Activated effector memory CD4-positive, alpha-beta T cell treated with Interleukin-2 at 50 U/mL for 16 hours (primary cell): Measurements from ENCODE around the gene UXT.
"Not testable (repeated sequence)": the region's sequence is repeated elsewhere in the genome, so short reads cannot be mapped to it uniquely, and the experiment has no call there.

Source experiments
- DNase-seq: peaks from one replicate; pipeline ENCODE4 v3.0.0-alpha.2; 2020

The UXT gene, protein sequence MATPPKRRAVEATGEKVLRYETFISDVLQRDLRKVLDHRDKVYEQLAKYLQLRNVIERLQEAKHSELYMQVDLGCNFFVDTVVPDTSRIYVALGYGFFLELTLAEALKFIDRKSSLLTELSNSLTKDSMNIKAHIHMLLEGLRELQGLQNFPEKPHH

GRCh38 chrX:47658684-47659420 lies at the start of gene UXT:
Gene UXT (minus strand): TSS chrX:47659180. CDS start chrX:47658927, 253 bp downstream.
- DNase-seq, result peak; percentile 85

DNA sequence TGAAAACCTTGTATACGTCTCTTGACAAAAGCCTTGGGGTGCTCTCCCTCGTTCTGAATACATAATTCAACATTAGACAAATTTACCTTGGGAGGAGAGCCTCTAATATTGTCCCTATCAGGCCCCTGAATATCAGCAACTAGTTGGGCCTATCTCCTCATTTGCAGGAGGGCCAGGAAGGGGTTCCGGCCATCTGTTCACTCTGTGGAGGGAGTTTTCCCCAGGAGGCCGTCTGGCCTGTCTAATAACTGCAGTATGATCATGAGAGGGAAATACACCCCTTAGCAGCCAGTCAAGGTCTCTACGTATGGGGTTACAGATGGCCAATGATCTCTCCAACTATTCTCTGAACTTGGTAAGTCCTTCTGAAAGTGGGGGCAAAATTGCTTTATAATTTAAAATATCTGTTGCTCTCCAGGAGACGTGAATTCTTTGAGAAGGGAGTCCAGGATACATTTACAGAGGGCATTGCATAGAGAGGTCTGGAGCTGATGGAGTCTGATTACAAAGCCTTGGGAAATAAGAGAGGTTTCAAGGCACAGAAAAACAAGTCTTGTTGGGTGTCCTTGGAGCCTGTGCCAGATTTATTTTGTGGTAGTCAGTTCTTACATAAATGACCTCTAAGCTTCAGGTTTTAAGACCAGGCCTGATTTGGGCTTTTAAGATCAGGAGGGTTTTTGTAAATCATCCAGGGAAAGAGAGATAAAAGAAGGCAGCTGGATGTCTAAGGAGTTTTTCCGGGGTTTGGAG lies 48.2 kb upstream of the UXT start:
- no peak for DNase-seq

- DNase-seq, result no peak
Observed at GRCh38 chrX:47706575-47706974, 47.6 kb upstream of the UXT start.

- no peak for DNase-seq
Observed at GRCh38 chrX:47704736-47705135, 45.8 kb upstream of the UXT start.

DNA sequence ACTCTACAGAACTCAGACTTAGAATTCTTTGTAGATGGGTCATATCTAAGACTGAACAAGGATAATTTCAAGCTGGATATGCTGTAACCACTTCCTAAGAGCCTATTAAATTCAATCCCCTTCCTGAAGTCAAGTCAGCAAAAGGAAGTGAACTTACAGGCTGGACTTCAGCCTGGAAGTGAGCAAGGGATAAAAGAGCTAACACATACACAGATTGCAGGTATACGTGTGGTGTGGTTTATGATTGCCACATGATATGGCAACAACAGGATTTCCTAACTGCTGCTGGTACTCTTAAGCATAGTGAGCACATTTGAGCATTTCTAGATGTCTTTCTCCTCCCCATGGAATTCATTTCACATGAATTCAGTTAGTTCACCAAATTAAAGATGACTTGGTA lies 38.2 kb upstream of the UXT start:
- no peak for DNase-seq

GRCh38 chrX:47690175-47690574 lies 31.2 kb upstream of the UXT start:
- no peak for DNase-seq

- no peak for DNase-seq
Observed at GRCh38 chrX:47687263-47687662, 28.3 kb upstream of the UXT start.

DNA sequence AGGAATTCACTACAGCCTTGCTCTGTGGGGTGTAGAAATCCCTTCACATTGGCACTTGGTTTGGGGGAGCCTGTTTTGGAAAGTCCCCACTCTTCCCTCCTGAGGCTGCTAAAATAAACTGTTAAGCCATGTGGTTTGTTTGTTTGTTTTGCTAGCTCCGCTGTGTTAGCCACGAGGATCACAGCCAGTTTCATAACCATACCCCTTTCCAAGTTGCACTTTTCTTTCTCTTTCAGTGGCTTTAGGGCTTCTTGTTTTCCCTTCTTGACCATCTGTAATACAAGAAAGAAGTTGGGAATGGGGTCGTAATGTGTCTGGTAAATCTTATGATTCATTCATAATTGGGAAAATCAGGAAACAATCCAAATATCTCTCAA lies 24.8 kb upstream of the UXT start:
- DNase-seq, result no peak

GRCh38 chrX:47683184-47683828 lies 24.3 kb upstream of the UXT start:
- DNase-seq, result no peak

DNA sequence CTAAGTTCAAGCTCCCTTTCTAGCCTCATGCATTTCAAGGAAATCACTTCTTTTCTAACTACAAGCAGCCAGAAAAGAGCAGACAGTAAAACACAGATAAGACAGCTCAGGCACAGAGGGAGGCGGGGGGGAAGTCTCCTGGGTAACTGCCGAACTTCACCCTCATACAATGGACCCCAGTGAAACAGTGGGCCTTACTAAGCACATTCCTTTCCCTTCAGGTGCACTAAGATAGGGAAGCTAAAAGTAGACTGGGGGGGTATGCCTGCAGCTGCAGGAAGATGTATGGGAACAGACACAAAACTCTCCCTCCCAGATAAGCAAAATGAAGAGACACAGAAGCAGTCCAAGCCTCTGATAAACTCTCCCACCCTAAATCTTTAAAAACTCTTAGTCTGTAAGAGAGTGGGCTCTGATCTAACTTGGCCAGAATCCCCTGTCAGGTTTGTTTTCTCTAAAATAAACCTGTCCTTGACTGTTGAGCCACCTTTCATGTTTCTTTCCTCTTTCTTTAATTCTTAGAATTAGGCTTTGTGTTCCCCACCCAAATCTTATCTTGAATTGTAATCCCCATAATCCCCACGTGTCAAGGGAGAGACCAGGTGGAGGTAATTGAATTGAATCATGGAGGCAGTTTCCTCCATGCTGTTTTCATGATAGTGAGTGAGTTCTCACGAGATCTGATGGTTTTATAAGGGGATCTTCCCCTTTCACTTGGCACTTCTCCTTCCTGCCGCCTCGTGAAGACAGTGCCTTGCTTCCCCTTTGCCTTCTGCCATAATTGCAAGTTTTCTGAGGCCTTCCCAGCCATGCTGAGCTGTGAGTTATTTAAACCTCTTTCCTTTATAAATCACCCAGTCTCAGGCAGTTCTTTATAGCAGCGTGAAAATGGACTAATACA lies 17.2 kb upstream of the UXT start:
- DNase-seq, result not testable (repeated sequence)

GRCh38 chrX:47674776-47675175 lies 15.8 kb upstream of the UXT start:
- no peak for DNase-seq

- DNase-seq, result not testable (repeated sequence)
Observed at GRCh38 chrX:47665797-47666196, 6.8 kb upstream of the UXT start.

- no peak for DNase-seq
Observed at GRCh38 chrX:47664737-47665136, 5.8 kb upstream of the UXT start.

DNA sequence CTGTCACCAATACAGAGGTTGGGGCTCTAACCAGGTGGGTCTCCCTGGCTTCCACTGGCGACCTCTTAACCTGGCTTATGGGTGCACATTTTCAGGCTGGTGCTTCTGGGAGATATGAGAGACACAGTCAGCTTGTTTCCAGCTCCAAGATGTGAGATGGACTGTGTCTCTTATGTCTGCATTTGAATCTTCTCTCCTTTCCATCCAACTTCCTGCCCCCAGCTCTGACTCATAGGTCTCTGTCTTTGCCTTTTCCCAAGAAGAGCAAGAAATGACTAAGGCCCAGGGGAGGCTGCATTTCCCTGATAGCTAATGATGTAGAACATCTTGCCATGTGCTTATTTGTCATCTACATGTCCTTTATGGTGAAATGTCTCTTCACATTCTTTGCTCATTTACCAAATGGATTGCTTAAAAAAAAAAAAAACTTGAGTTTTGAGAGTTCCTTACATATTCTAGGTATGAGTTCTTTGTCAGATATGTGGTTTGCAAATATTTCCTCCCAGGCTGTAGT lies 3.2 kb upstream of the UXT start:
- DNase-seq, result no peak

- no peak for DNase-seq
Observed at GRCh38 chrX:47661539-47661938, 2.6 kb upstream of the UXT start.

GRCh38 chrX:47659421-47659726 lies 394 bp upstream of the UXT start:
- DNase-seq, result no peak

DNA sequence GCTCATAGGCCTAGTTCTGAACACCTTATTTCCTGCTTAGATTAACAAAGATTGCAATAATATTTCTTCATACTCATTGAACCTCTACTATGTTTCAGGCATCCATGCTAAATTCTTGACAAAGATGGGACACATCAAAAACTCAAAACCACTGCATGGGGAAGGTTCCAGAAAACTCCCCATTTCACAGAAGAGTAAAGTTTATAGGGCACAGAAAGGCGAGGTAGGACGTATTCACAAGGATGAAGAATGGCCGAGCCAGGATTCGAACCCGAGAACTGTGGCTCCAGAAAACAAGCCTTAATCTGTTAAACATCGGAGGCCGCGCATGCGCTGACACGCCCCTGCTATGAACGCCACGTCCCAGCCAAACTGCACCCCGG lies 688 bp downstream of the UXT start:
- no peak for DNase-seq

DNA sequence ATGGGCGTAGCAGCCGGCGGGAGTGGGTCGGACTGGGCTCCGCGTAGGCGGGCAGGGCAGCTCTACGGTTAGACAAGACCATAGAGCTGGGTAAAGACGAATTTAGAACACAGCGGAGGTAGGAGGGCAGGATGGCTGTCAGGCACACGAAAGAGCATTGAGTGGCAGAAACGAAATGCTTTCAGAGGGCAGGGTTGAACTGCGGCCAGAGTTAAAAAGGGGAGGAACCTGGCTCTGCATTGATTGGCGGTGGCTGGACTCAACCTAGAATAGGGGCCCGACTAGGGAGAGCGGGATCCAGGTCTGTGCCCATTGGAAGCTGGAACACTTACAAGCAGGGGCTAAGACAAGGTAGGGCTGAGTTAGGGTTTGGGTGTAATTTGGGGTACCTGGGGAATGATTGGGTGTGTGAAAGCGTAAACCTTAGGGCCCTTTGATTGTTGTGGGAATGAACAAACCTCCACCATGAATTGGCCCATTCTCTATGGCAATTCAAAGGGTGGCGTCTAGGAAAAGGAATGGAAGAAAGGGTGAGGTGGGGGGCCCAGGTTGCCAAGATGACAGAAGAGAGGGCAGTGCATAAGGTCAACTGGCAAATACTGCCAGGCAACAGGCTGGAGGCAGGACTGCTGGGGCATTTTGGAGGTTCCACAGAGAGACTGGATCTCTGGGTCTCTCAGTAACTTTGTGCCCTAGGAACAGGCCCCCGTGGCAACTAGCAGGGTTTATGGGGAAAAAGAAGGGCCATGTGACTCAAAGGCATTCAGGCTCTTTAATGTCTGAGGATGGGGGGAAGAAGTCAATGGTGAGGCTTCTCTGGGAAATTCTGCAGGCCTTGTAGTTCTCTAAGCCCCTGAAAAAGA lies 7.7 kb downstream of the UXT start:
- no peak for DNase-seq

GRCh38 chrX:47650164-47651042 lies 8.6 kb downstream of the UXT start, which contains the start of gene ELK1:
Gene ELK1 (minus strand): TSS chrX:47650563. CDS start chrX:47641441, 9,122 bp downstream.
- DNase-seq, result peak; percentile 81

- DNase-seq, result no peak
Observed at GRCh38 chrX:47649781-47650163, 9.2 kb downstream of the UXT start.
